Stimulated activated CD4-positive, alpha-beta T cell treated with anti-CD3 and anti-CD28 coated beads, Interleukin-1b, Interleukin-23, amount 100 ng/mL, for 24 hours (primary cell): ENCODE data around the gene KCNT1.

Source experiments
- DNase-seq, 4 experiments: peaks; one replicate each; pipeline ENCODE4 v3.0.0-alpha.2; 2020; ENCODE audit warnings: low read depth in 4 of 4, low spot score in 1 of 4

Gene KCNT1

DNA sequence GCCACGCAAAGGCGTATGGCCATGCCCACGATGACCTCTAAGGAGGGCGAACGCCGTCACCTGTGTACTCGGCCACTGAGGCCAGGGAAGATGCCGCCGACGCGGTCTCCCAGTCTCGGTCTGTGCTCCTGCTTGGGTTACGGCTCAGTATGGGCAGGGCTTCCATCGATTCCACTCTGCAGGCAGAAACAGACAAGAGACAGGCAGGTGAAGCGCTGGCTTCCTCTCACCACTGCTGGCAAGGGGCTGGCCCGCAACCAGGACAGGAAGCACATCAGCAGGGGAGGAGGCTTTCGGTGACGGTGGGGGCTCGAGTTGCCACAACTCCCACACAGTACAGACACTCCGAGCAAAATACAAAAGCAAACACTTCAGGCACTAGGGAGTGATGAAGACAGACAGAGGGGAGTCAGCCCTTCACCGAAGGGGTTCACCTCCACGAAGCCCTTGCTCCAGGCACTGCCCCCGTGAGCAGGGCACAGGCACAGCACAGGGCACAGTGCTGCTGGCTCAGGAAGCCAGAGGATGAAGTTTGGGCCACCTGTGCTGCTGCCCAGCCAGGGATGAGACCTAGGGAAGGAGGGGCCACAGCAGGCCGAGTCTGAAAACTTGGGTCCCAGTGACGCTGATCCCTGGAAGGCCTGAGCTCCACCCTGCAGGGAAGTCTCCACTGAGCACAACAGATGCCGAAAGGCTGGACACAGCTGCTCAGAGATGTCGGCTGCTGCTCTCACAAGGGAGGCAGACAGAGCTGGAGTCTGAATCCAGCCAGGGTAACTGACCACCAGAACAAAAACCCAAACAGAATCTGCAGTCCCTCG, 114.1 kb downstream of the KCNT1 start:
- DNase-seq: no peak

DNA sequence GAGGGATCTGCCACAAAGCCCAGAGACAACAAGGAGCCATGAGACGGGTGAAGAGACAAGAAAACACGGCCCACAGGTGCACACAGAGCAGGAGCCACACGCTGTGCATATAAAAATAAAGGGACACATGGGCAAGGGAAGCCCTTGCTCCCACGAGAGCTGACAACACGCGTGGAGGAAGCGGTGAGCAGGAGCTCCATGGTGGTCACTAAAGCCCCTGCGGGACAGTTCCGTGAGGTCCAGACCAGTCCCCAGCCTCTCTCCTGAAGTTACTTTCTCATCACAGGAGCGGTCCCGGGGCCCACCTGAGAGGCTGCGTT, 114.6 kb downstream of the KCNT1 start:
- no peak for DNase-seq

GRCh38 chr9:135817951-135818717, 116.1 kb downstream of the KCNT1 start:
- DNase-seq: no peak

DNA sequence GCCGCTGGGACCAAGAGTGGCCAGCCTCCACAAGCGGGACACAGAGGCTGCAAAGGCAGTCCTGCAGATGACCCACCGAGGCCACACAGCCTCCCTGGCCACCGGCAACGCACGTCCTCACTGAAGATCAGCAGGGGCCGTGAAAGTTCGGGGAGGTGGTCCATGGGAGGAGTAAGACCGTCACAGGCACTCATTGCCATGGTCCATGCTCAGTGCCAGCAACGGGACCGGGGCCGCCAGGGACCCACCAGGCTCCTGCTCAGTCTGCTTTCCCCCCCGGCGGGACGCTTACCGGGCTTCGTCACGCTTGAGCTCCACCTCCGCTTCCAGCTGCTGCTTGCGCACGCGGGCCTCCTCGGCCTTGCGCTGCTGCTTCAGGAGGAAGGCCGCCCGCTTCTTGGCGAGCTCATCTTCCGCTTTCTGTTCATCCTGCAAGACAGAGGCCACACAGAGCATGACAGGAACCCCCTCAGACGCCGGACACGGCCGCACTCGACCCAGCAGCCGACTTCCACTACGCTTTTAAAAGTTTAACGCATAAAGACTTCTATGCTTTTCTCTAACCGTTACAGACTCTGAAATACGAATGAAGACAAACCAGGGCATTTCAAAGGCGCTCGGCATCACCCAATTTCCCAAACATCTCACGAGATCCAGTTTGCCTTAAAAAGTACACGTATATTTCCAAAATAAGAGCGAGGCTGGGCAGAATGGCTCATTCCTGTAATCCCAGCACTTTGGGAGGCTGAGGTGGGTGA, 116.9 kb downstream of the KCNT1 start:
- DNase-seq: no peak

DNA sequence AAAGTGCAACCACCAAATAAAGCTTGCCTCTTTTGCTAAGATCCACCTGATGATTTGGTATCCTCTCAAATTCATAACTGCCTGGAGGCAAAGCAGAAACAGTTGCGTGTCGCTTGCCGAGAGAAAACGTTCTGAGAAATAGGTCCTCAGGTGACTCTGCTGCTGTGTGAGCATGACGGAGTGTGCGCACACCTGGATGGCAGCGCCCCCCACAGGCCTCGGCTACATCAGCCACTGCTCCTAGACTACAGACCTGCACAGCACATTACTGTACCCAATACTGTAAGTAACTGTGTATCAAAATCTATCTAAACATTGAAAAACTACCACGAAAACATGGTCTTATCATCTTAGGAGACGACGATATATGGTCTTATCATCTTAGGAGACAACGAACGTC, 117.9 kb downstream of the KCNT1 start:
- no peak for DNase-seq

- no peak for DNase-seq
Measured at GRCh38 chr9:135820661-135821060, 118.7 kb downstream of the KCNT1 start.

- no peak for DNase-seq
Measured at GRCh38 chr9:135821116-135821515, 119.1 kb downstream of the KCNT1 start.

- DNase-seq: no peak
Measured at GRCh38 chr9:135821733-135822373, 119.9 kb downstream of the KCNT1 start.

DNA sequence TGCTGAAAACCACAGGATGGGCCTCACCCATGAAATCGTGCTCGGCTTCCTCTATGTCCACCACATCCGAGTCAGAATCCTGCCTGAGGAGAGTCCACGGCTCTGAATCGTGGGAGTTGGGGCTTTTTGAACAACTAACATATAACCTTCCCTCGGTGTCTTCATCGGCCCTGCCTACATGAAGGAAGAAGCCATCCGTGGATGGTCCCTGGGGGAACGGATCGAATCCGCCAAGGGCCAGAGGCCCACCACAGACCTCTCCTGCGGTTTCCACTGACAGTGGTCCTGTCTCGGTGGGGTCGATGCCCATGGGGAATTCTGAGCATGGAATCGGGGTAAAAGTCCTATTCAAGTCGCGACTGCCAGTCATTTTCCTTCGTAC, 120.4 kb downstream of the KCNT1 start:
- no peak for DNase-seq

DNA sequence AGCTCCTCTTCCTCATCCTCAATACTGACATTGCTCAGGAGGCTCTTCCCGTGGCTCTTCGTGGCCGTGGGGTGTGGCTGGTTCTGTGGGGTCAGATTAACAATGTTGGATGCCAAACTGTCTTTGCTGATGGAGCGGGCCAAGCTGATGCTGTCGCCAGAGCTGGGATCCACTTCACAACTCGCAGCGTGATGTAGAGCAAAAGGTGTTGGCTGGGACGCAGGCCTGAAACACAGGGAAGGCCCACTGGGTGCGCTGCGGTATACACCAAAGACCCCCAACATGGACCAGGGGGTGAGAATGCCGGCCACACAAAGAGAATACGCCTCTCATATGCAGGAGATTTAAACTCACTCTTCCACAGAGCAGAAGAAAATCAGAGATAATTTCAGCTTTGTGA, 121.1 kb downstream of the KCNT1 start:
- DNase-seq: no peak

- no peak for DNase-seq
Measured at GRCh38 chr9:135825435-135826187, 123.6 kb downstream of the KCNT1 start.

- DNase-seq: no peak
Measured at GRCh38 chr9:135826188-135826545, 124.2 kb downstream of the KCNT1 start.

DNA sequence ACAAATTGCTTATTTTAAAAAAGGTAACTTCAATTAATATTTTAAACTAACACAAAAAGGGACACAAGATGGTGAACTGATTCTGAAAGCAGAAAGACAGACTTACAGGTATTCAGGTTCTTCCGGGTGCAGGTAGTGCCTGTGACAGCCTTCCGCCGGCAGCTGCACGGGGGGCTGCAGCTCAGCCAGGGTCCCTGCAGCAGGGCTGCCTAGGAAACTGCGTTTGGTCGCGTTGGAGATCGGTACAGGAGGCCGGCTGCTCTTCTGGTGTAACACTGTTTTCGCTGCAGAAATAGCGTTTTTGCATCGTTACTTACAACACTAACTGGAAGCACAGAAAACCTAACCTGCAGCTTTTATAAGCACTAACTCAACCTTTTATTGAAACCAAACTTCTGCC, 125.3 kb downstream of the KCNT1 start:
- DNase-seq: no peak

DNA sequence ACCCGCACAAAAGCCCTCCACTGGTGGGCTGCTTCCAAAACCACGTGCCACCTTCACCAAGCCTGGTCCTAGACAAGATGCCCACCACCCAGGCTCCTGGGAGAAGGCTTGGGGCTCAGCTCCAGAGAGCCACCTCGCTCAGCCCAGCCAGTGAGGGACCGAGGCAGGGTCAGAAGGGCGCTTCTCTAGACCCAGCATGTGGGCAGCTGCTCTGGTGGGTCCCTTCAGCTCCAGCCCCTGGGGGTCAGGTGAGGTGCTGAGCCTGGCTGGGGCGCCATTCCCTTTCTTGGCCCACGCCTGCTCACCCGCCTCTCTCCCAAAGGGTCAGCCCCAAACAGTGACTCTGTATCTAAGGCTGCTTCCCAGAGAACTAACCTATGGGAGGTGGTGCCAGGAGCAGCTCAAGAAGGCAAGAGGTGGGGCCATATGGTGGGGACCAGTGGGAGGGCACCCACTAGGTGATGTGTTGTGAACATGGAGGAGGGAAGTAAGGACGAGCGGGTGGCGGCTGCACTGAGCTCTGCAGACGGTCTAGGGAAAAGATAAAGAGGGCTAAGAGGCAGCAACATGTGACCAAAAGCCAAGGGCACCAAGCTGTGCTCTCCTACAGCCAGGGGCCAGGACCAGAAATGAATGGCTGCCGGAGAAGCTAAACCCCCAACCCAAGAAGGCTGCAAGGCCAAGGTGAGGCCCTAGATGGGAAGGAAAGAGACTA, 126.0 kb downstream of the KCNT1 start:
- DNase-seq: no peak

DNA sequence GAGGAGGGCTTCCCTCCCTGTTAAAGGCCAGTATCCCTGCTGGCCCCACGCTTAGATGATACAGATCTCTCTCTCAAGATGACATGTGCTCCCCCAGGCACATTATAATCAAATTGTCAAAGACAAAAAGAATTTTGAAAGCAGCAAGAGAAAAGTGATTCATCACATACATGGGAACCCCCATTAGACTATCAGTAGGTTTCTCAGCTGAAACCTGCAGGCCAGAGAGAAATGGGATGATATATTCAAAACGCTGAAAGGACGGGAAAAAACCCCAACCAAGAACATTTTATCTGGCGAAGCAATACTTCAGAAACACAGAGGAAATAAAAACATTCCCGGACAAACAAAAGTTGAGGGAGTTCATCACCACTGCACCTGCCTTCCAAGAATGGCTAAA, 126.7 kb downstream of the KCNT1 start:
- no peak for DNase-seq

DNA sequence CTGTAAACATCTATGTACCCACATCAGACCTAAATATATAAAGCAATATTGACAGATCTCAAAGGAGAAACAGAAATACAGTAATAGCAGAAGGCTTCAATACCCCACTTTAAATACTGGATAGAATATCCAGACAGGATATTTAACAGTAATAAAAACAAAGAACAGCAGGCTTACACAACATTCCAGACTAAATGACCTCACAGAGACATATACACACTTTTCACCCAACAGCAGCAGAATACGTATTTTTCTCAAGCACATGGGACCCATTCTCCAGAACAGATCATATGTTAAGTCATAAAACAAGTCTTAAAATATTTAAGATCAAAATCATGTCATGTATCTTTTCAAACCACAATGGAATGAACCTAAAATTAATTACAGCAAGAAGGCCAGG, 128.5 kb downstream of the KCNT1 start:
- DNase-seq: no peak

- no peak for DNase-seq
Measured at GRCh38 chr9:135833864-135834263, 131.9 kb downstream of the KCNT1 start.

DNA sequence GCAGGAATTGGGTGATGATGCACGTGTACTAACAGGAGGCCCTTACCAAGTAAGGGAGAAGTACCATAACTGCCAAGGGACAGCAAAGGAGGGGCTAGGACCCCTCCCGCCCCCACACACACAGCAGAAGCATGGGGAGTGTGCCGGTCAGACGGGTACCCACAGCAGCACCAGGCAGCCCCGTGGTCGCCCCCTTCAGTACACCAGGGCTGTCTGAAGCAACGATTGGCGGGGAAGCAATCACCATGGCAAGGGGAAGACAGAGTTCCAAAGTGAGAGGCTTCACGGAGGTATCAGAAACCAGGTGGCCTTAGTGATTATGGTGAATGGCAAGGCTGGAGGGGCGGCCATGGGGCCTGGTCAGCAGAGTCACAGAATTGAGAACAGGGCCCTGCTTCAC, 133.1 kb downstream of the KCNT1 start:
- DNase-seq: no peak

DNA sequence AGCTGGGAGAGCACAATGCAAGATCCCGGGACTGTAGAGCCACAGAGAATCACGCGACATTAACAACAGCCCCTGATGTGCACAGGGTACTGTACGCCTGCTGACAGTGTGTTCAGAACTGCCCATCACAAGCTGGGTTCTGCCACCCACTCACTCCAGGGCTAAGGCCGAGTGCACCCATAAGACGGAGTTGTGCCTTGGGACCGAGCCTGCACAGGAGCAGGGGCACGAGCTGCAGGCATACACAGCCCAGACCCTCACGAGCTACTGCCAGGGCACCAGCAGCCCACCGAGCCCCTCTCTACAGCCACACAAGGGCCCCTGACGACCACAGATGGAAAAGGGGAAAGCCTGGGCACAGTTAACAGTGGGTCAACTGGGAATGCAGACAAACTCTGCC, 137.5 kb downstream of the KCNT1 start:
- DNase-seq: no peak

- no peak for DNase-seq
Measured at GRCh38 chr9:135840107-135840506, 138.1 kb downstream of the KCNT1 start.
